Activated gamma-delta T cell (primary cell): Measurements from ENCODE around the gene WWOX.

Source experiments
- DNase-seq: peaks from one replicate; lab custom pipeline; 2025; lab: John Stamatoyannopoulos, UW

WWOX gene

GRCh38 chr16:78530283-78530682 is 430.8 kb downstream of the WWOX start:
- DNase-seq = no peak

GRCh38 chr16:78535098-78535497 is 435.6 kb downstream of the WWOX start:
- DNase-seq = no peak

GRCh38 chr16:78537511-78537910 is 438.1 kb downstream of the WWOX start:
- DNase-seq = no peak

GRCh38 chr16:78538292-78538691 is 438.8 kb downstream of the WWOX start:
- DNase-seq = no peak

- no peak for DNase-seq
Measured at GRCh38 chr16:78538919-78539318, 439.5 kb downstream of the WWOX start.

GRCh38 chr16:78542419-78542818 is 443.0 kb downstream of the WWOX start:
- DNase-seq = no peak

- no peak for DNase-seq
Measured at GRCh38 chr16:78543023-78543422, 443.6 kb downstream of the WWOX start.

- no peak for DNase-seq
Measured at GRCh38 chr16:78549366-78549765, 449.9 kb downstream of the WWOX start.

- no peak for DNase-seq
Measured at GRCh38 chr16:78551487-78552085, 452.1 kb downstream of the WWOX start.

GRCh38 chr16:78552106-78552675 is 452.7 kb downstream of the WWOX start:
- no peak for DNase-seq

- no peak for DNase-seq
Measured at GRCh38 chr16:78552716-78553115, 453.3 kb downstream of the WWOX start.

- no peak for DNase-seq
Measured at GRCh38 chr16:78553268-78554039, 454.0 kb downstream of the WWOX start.

- DNase-seq = no peak
Measured at GRCh38 chr16:78556421-78556820, 457.0 kb downstream of the WWOX start.

- no peak for DNase-seq
Measured at GRCh38 chr16:78560997-78561396, 461.5 kb downstream of the WWOX start.

GRCh38 chr16:78562111-78562510 is 462.7 kb downstream of the WWOX start:
- no peak for DNase-seq

- DNase-seq = no peak
Measured at GRCh38 chr16:78562650-78563049, 463.2 kb downstream of the WWOX start.

- DNase-seq = no peak
Measured at GRCh38 chr16:78563905-78564304, 464.5 kb downstream of the WWOX start.

GRCh38 chr16:78566397-78567073 is 467.1 kb downstream of the WWOX start:
- DNase-seq = no peak

GRCh38 chr16:78570399-78571141 is 471.1 kb downstream of the WWOX start:
- DNase-seq = no peak

- DNase-seq = no peak
Measured at GRCh38 chr16:78571434-78571833, 472.0 kb downstream of the WWOX start.

GRCh38 chr16:78571898-78572358 is 472.5 kb downstream of the WWOX start:
- no peak for DNase-seq

GRCh38 chr16:78574571-78574970 is 475.1 kb downstream of the WWOX start:
- DNase-seq = no peak
